GM20000 (cell line): ENCODE measurements around the gene DYNC1LI2.

Experiments used
- DNase-seq: peaks from one replicate; pipeline ENCODE4 v3.0.0; 2012; ENCODE audit warnings: low spot score
- CTCF ChIP-seq: IDR thresholded peaks from 2 replicates; pipeline ENCODE4 v1.5.1; 2012; ENCODE audit warnings: mild to moderate bottlenecking, control low read depth; ENCODE audit errors: extremely low read depth, missing control alignments

The DYNC1LI2 gene

GRCh38 chr16:66774981-66775380 is 23.6 kb upstream of the DYNC1LI2 start:
- no peak for DNase-seq
- TF ChIP-seq CTCF: no peak

GRCh38 chr16:66758086-66758485 is 6.7 kb upstream of the DYNC1LI2 start:
- TF ChIP-seq CTCF: no peak
- no peak for DNase-seq

GRCh38 chr16:66754819-66755218 is 3.4 kb upstream of the DYNC1LI2 start:
- TF ChIP-seq CTCF: no peak
- DNase-seq: no peak

- no peak for DNase-seq
- TF ChIP-seq CTCF: no peak
Measured at GRCh38 chr16:66754211-66754610, 2.8 kb upstream of the DYNC1LI2 start.

GRCh38 chr16:66752958-66753357 is 1.5 kb upstream of the DYNC1LI2 start:
- TF ChIP-seq CTCF: no peak
- no peak for DNase-seq

GRCh38 chr16:66752379-66752778 is 970 bp upstream of the DYNC1LI2 start:
- no peak for TF ChIP-seq CTCF
- no peak for DNase-seq

GRCh38 chr16:66751992-66752322 is 548 bp upstream of the DYNC1LI2 start:
- DNase-seq: no peak
- TF ChIP-seq CTCF: no peak

- no peak for DNase-seq
- TF ChIP-seq CTCF: no peak
Measured at GRCh38 chr16:66751053-66751302, 431 bp downstream of the DYNC1LI2 start.
